COLO829 (cell line): ENCODE data around the gene TRIM47.
A peak's percentile ranks its signal among the peaks of the same experiment; 100 is the strongest.

Experiments
- DNase-seq: peaks from one replicate; pipeline ENCODE4 v3.0.0; 2012; ENCODE audit warnings: low spot score

Gene TRIM47

DNA sequence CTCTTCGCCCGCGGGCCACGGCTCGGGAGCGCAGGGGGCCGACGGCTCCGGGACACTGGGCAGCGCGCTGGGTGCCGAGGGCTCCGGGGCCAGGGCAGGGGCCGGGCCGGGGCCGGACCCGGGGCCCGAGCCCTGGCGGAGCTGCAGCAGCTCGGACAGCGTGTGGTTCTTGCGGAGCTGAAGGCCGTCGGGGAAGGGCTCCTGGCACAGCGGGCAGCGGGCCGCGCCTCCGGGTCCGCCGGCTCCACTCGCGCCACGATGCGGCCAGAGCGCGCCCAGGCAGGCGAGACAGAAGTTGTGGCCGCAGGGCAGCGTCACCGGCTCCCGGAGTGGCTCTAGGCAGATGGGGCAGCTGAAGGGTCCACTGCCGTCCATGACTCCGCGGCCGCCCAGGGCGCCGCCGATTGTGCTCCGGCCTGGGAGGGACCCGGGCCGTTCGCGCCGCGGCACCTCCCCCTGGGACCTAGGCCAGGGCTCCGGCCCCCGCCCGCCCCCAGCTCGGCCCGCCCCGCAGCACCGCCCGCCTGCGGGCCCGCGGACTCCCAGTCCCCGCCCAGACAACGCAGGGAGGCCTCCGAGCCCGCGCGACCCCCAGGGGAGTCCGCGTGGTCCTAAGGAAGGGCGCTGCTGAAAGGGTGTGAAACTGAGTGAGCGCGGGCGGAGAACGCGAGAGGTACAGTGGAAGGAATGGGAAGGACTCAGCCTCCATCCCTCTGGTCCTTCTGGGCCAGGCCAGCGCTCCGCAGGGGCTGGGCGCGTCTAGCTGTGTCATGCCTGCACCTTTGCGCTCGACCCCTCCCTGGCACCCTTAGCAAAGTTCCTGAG, at the start of gene TRIM47:
TRIM47 (minus strand) TSS at position 408 of the 825 bp plus-strand sequence; CDS start at position 375, 33 bp downstream.
- DNase-seq = no peak

DNA sequence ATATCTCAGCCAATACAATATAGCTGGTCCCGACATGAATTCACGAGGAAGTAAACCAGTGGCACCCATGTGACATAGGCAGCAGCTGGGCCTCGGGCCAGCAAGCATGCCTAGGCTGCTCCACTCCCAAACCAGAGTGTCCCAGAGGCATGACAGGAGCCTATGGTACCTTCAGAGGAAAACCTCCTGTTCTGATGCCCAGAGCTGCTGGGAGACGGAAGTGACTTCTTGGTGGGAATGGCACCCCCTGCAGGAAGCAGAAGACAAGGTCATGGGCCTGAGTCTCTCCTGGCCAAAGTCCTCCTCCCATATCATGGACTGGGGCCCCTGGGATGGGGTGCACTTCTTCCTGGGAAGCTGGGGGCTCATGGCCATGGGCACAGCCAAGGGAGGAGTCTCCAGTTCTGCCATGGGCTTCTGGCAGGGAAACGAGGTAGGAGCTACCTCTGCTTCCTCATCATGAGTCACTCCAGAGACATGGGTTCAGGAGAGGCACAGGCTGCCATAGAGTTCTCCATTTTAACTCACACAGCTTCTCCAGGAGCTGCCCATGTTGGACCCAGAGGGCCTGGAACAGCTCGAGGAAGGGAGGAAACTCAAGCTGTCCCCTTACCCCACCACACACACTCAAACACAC, 49.0 kb upstream of the TRIM47 start:
- peak; percentile 32 for DNase-seq

- no peak for DNase-seq
Observed at GRCh38 chr17:75926456-75926855, 48.1 kb upstream of the TRIM47 start.

DNA sequence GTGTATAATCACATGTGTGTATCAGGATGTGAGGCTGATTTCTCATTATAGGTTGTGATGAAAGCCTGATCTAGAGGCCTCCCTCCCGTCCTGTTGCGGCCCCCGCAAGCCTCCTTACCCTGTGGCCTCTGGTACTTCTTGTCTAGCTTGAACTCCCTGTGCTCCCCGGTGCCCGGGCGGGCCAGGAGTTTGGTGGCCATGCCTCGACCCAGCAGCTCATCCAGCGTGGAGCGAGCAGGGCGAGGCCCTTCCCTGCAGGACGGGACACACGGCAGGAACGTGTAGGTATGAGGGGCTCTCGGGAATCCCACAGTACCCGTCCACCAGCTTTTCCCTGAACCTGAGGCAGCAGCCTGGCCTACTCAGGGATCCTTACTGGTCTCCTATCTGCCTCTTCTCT, 47.5 kb upstream of the TRIM47 start:
- DNase-seq = no peak

DNA sequence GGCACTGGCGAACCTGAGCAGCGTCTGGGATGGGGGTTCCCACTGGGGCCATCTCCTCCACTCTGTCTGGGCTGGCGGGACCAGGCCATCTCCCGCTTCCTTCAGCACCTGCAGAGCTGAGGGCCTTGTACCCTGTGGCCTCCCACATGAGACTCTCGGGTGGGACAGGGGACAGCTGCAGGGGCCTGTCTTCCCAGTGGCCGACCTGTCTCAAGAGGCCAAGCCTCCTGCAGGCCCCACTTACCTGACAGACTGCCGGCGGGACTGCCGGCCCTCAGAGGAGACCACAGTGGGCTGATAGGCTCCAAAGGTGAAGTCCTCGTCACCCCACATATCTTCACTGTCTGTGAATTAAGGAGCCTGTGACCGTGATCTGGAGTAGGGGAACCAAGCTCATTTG, 46.7 kb upstream of the TRIM47 start:
- DNase-seq = no peak

- no peak for DNase-seq
Observed at GRCh38 chr17:75922963-75923874, 44.8 kb upstream of the TRIM47 start.

- DNase-seq = no peak
Observed at GRCh38 chr17:75922173-75922961, 44.0 kb upstream of the TRIM47 start.

- DNase-seq = no peak
Observed at GRCh38 chr17:75921596-75921995, 43.2 kb upstream of the TRIM47 start.

DNA sequence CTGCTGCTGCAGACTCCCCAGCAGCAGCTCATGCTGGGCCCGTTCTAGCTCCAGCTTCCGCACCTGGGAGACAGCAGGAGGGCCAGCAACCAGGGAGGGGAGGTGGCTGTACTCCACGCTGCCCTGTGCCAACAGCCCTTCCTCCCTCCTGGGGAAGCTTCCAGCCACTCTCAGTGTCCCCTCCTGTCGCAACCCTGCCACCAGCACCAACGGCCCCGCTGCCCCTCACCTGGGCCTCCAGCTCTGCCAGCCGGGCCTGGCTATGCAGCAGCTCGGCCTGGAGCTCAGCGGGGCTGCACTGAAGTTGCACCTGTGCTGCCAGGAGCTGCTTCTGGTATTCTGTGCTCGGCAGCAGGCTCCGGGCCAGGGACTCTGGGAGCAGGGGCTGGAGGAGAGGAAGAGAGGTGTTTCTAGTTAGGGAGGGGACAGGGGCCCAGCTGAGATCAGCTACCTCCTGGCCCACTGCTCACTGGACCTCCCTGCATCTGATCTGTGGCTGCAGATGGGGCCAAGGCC, 41.7 kb upstream of the TRIM47 start:
- DNase-seq = no peak

GRCh38 chr17:75919611-75920010, 41.2 kb upstream of the TRIM47 start:
- DNase-seq = no peak

DNA sequence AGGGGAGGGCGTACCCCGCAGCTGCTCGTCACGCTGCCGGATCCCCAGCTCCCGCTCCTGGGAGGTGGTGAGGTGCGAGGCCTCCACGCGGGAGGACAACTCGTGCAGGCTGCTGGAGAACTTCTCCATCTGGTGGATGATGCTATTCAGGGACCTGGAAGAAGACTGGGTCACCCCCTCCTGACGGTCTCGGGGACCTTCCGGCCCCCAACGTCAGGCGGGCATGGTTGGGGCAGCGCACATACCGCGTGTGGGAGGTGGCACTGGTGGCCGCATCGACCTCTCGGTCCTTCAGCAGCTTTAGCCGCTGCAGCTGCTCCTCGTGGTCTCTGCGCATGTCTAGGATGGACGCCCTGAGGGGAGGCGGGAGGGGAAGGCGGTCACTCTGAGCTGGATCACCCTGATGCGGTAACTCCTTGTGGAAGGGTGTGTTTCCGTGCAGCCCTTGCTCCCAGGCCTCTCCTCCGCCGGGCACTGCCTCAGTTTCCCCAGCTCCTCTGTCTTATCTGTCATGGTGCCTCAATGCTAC, 39.6 kb upstream of the TRIM47 start:
- no peak for DNase-seq

DNA sequence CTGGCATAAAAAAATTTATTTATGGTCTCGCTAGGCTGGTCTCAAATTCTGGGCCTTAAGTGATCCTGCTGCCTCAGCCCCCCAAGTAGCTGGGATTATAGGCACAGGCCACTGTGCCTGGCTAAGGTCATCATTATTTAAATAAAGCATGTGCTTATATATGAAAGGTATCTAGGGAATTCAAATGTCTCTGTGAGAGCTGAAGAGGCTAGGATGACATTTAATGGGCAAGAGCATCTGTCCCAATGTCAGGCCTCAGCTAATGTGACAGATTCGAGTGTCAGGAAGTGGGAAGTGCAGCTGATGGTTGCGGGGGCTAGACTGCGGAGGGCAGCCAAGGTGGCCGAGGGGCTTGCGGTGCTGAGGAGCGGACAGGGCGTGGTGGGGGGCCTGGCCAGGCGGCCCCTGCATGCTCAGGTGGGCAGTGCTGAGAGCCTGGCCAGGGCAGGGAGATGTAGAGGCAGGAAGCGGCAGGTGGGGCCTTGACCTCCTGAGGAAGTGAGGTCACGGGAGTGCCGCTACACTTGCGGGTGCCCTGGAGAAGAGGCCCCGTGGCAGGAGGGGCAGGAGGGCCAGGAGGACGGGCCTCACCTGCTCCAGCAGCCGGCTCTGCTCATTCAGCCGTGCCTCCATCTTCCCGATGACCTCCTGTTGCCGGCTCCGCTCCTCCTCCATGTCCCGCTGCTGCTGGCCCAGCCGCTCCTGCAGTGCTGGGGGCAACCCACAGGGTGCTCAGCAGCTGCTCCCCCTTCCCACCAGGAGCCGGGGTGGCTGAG, 38.9 kb upstream of the TRIM47 start:
- DNase-seq = no peak

DNA sequence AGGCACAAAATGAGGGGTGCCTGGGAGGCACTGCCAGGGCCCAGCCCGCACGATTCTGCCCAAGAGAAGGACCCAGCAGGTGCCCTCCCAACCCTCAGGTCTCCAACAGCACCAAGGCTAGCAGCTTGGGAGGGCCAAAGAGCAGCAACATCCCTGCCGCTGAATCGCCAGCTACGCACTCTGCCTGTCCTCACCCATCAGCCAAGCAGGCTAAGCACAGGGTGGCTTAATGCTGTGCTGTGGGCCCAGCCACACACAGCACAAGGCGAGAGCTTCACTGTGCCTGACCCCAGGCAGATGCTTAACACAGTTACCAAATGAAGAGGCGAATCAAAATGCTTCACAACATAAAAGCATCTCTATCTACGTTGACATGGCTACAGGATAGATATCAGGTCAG, 36.9 kb upstream of the TRIM47 start:
- DNase-seq = no peak

DNA sequence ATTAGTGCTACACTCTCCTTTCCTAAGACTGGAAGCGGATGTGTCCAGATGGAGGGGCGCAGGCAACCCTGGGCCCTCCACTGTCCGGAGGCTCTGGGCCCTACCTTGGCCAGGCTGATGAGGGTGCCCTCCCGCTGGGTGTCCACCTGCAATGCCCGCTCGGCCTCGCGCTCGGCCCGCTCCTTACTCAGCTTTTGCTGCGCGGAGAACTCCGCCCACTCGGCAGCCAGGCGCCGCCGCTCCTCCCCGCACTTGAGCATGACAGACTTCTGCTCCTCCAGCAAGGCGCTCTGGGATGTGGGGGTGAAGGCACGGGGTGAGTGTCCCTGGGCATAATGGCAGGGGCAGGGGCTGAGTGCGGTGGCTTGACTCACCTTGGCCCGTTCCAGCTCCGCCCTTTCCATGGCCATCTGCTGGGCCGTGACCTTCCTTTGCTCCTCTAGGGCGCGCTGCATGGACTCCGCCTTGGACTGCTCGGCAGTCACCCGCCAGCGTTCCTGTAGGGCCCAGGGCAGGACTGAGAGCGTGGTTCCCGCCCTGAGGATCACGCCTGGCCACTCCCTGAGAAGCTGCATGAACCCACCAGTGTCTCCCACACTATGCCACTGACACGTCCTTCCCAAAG, 36.4 kb upstream of the TRIM47 start:
- DNase-seq = no peak

DNA sequence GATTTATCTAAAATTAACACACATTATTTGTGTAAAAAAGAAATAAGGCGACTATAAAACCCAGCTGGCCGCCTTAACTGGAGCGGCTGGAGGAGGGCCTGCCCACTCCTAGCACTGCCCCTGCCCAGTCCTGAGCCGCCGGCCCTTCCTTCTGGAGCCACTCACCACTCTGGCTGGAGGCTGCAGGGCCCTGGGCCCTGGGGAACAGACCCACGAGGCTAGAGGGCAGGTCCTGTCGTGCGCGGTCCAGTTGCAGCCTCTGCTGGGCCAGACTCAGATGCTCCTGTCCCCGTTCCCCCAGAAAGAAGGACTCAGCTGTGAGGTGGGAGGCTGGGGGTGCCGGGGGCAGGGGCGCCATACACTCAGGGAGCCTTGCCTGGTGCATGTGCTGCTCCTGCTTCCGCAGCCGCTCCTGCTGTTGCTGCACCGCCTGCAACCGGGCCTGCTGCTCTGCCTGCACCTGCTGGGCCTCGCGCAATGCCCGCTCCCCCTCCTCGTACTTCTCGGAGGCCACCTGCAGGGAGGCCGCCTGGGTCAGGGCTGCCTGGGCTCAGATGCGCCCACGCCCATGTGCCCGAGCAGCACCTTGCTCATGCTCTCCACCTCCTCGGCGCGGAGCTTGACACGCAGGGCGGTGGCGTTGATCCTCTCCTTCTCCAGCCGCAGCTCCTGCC, 35.3 kb upstream of the TRIM47 start:
- no peak for DNase-seq

- DNase-seq = no peak
Observed at GRCh38 chr17:75910699-75911098, 32.3 kb upstream of the TRIM47 start.

DNA sequence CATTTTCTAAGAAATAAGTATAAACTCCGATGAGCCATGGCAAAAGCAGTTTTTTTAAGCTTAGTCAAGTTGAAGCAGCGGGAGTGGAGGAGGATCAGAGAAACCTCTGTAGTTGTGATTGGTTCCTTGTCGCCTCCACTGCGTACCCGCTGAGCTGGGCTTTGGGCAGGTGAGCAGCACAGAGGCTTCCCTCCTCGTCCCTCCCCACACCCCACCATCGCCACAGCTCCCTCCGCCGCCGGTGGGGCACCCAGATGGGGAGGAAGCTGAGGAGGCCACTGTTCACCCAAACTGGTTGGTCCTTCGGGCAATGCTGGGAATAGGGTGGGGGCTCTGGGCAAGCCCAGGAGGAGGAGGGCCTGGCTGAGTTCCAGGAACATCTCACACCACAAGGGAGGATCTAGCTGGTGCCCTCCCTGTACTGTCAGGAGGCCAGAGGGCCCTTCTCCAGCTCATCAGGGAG, 31.5 kb upstream of the TRIM47 start:
- DNase-seq = no peak

- DNase-seq = no peak
Observed at GRCh38 chr17:75909051-75909811, 30.9 kb upstream of the TRIM47 start.

GRCh38 chr17:75908201-75908600, 29.8 kb upstream of the TRIM47 start:
- DNase-seq = no peak
